H1 (cell line): ENCODE results near the gene QSOX1. TPM values are rescaled to one million over a fixed set of nuclear protein-coding genes. Genes with fewer than 3 reads are reported as not detected.

Source experiments
- CTCF ChIA-PET: fragments of 300-600 bp; sonication (Branson Sonifier 250); formaldehyde crosslinking; loops from one replicate; lab custom pipeline; 2021; ENCODE audit not compliant: partially characterized antibody; lab: Charles Lee
- POLR2A ChIA-PET: fragments of 300-600 bp; sonication (Branson Sonifier 250); formaldehyde crosslinking; loops from one replicate; lab custom pipeline; 2021; ENCODE audit warnings: inconsistent platforms; ENCODE audit not compliant: partially characterized antibody; lab: Charles Lee
- DNase-seq, 2 experiments: peaks; one replicate each; pipeline versions ENCODE4 v3.0.0 to v3.0.0-alpha.2; 2010 to 2022; ENCODE audit warnings: low spot score in 2 of 2, low read depth in 1 of 2, mixed read lengths in 1 of 2
- FAIRE-seq: peaks from 2 replicates; lab custom pipeline; 2011; peaks lifted over from hg19 to GRCh38; lab: Jason Lieb, UNC
- H2AFZ ChIP-seq: 2 replicates; pipeline ENCODE4 v1.8.1; 2012; ENCODE audit warnings: low read length, inconsistent platforms
- H2AK5ac ChIP-seq: 2 replicates; pipeline ENCODE4 v1.6.1; 2013; ENCODE audit warnings: low read depth, low read length
- H2BK120ac ChIP-seq: replicated peaks from 2 replicates; pipeline ENCODE3; 2013; ENCODE audit warnings: low read depth, low read length, inconsistent platforms
- H2BK12ac ChIP-seq: 2 replicates; pipeline ENCODE4 v1.6.1; 2013; ENCODE audit warnings: low read depth, low read length
- H2BK15ac ChIP-seq: 2 replicates; pipeline ENCODE4 v1.6.1; 2013; ENCODE audit warnings: low read length
- H2BK20ac ChIP-seq: 2 replicates; pipeline ENCODE4 v1.6.1; 2013; ENCODE audit warnings: low read length
- H2BK5ac ChIP-seq: 2 replicates; pipeline ENCODE4 v1.6.1; 2013; ENCODE audit warnings: low read depth, low read length
- H3K14ac ChIP-seq: 2 replicates; pipeline ENCODE4 v1.6.1; 2013; ENCODE audit warnings: inconsistent platforms; ENCODE audit not compliant: insufficient read length
- H3K18ac ChIP-seq: 2 replicates; pipeline ENCODE4 v1.6.1; 2013; ENCODE audit warnings: low read length; ENCODE audit errors: extremely low read depth
- H3K23ac ChIP-seq: 2 replicates; pipeline ENCODE4 v1.6.1; 2013; ENCODE audit warnings: inconsistent platforms; ENCODE audit not compliant: insufficient read length
- H3K23me2 ChIP-seq: 2 replicates; pipeline ENCODE4 v1.6.1; 2013; ENCODE audit warnings: low read depth, low read length
- H3K27ac ChIP-seq: 2 replicates; pipeline ENCODE4 v1.6.1; 2011; ENCODE audit warnings: low read depth, low read length, inconsistent platforms
- H3K27me3 ChIP-seq, 4 experiments: replicated peaks in 1 of 4; 1 replicate in 1 of 4; 2 replicates in 3 of 4; pipeline versions ENCODE4 v1.6.1 to v1.8.1; 2011 to 2013; ENCODE audit warnings: low read length in 3 of 4, mild to moderate bottlenecking in 3 of 4, inconsistent platforms in 2 of 4, mixed read lengths in 2 of 4, moderate library complexity in 1 of 4; ENCODE audit not compliant: control insufficient read depth in 3 of 4, insufficient read depth in 3 of 4; ENCODE audit errors: extremely low read depth in 1 of 4
- H3K36me3 ChIP-seq, 4 experiments: 2 replicates each; pipeline versions ENCODE4 v1.6.1 to v1.8.1; 2011 to 2013; ENCODE audit warnings: mild to moderate bottlenecking in 4 of 4, low read length in 3 of 4, moderate library complexity in 2 of 4, control low read depth in 1 of 4, inconsistent platforms in 1 of 4; ENCODE audit not compliant: insufficient read depth in 4 of 4, control insufficient read depth in 2 of 4
- H3K4ac ChIP-seq: replicated peaks from 2 replicates; pipeline ENCODE3; 2013; ENCODE audit warnings: low read length, low read depth, mixed read lengths, inconsistent platforms; ENCODE audit not compliant: insufficient read length
- H3K4me1 ChIP-seq, 4 experiments: replicated peaks in 1 of 4; 1 replicate in 1 of 4; 2 replicates in 3 of 4; pipeline versions ENCODE4 v1.6.1 to v1.8.1; 2011 to 2013; ENCODE audit warnings: low read length in 3 of 4, inconsistent platforms in 2 of 4, mixed read lengths in 1 of 4; ENCODE audit not compliant: insufficient read depth in 4 of 4, control insufficient read depth in 3 of 4
- H3K4me2 ChIP-seq, 2 experiments: 2 replicates each; pipeline versions ENCODE4 v1.6.1 to v1.8.1; 2011 to 2013; ENCODE audit warnings: low read depth in 2 of 2, low read length in 2 of 2, control low read depth in 1 of 2, inconsistent platforms in 1 of 2, mild to moderate bottlenecking in 1 of 2; ENCODE audit not compliant: insufficient read depth in 1 of 2
- H3K4me3 ChIP-seq, 4 experiments: fragments of 200-600, 300-600 bp in 1 of 4; sonication (generic), shearing (Covaris generic), sonication (Bioruptor Twin) in 1 of 4; 2 replicates each; pipeline versions ENCODE4 v1.5.1 to v1.8.1; 2011 to 2016; ENCODE audit warnings: low read length in 4 of 4, low read depth in 3 of 4, control low read depth in 2 of 4, inconsistent platforms in 2 of 4, mild to moderate bottlenecking in 2 of 4, mixed read lengths in 1 of 4, moderate library complexity in 1 of 4; ENCODE audit not compliant: insufficient read depth in 2 of 4; ENCODE audit errors: extremely low read depth in 1 of 4
- H3K56ac ChIP-seq: replicated peaks from 2 replicates; pipeline ENCODE3; 2013; ENCODE audit warnings: low read depth, mild to moderate bottlenecking, mixed read lengths, low read length, inconsistent platforms; ENCODE audit not compliant: insufficient read length
- H3K79me1 ChIP-seq: 2 replicates; pipeline ENCODE4 v1.6.1; 2013; ENCODE audit warnings: low read depth, low read length, control low read depth
- H3K79me2 ChIP-seq, 2 experiments: 2 replicates each; pipeline versions ENCODE4 v1.6.1 to v1.8.1; 2012 to 2013; ENCODE audit warnings: low read length in 2 of 2, mild to moderate bottlenecking in 2 of 2, inconsistent platforms in 1 of 2; ENCODE audit not compliant: insufficient read depth in 2 of 2, control insufficient read depth in 1 of 2
- H3K9ac ChIP-seq, 4 experiments: replicated peaks in 1 of 4; 1 replicate in 1 of 4; 2 replicates in 3 of 4; pipeline versions ENCODE4 v1.6.1 to v1.8.1; 2011 to 2013; ENCODE audit warnings: low read depth in 3 of 4, low read length in 3 of 4, control low read depth in 2 of 4, mild to moderate bottlenecking in 2 of 4, moderate library complexity in 2 of 4, inconsistent platforms in 1 of 4; ENCODE audit errors: extremely low read depth in 1 of 4
- H3K9me3 ChIP-seq, 2 experiments: 2 replicates each; pipeline versions ENCODE4 v1.6.1 to v1.8.1; 2012 to 2013; ENCODE audit warnings: mild to moderate bottlenecking in 2 of 2, moderate library complexity in 2 of 2, control low read depth in 1 of 2, inconsistent platforms in 1 of 2, low read depth in 1 of 2, low read length in 1 of 2, mixed read lengths in 1 of 2; ENCODE audit not compliant: insufficient read depth in 2 of 2
- H4K20me1 ChIP-seq, 2 experiments: replicated peaks in 1 of 2; 2 replicates each; pipeline versions ENCODE3 to v1.8.1; 2011 to 2013; ENCODE audit warnings: inconsistent platforms in 2 of 2, low read length in 2 of 2, mild to moderate bottlenecking in 1 of 2; ENCODE audit not compliant: insufficient read depth in 2 of 2, control insufficient read depth in 1 of 2
- H4K5ac ChIP-seq: 2 replicates; pipeline ENCODE4 v1.6.1; 2013; ENCODE audit warnings: low read length, low read depth, mixed read lengths, inconsistent platforms; ENCODE audit not compliant: insufficient read length
- H4K8ac ChIP-seq: 2 replicates; pipeline ENCODE4 v1.8.0; 2013; ENCODE audit warnings: mild to moderate bottlenecking, moderate library complexity, low read length, inconsistent platforms; ENCODE audit not compliant: insufficient read depth; ENCODE audit errors: extremely low read depth
- H4K91ac ChIP-seq: replicated peaks from 2 replicates; pipeline ENCODE3; 2013; ENCODE audit warnings: low read length, mixed read lengths, inconsistent platforms; ENCODE audit not compliant: insufficient read length
- BACH1 ChIP-seq: IDR thresholded peaks from 2 replicates; pipeline ENCODE4 v1.6.1; 2012; ENCODE audit warnings: low read length, improper control_type of control experiment
- BRCA1 ChIP-seq: IDR thresholded peaks from 2 replicates; pipeline ENCODE4 v1.6.1; 2012; ENCODE audit warnings: low read depth, low read length, improper control_type of control experiment
- CTBP2 ChIP-seq: IDR thresholded peaks from 2 replicates; pipeline ENCODE4 v1.7.0; 2011; ENCODE audit warnings: borderline replicate concordance, mild to moderate bottlenecking, moderate library complexity, mixed read lengths, low read length; ENCODE audit not compliant: insufficient read depth, insufficient read length
- HDAC2 ChIP-seq, 2 experiments: fragments of 300-600 bp in 1 of 2; sonication (generic) in 1 of 2; IDR thresholded peaks; 2 replicates each; pipeline ENCODE4 v1.6.1; 2011 to 2012; ENCODE audit warnings: low read depth in 2 of 2, low read length in 2 of 2, mild to moderate bottlenecking in 2 of 2, moderate library complexity in 2 of 2, borderline replicate concordance in 1 of 2, inconsistent platforms in 1 of 2
- POU5F1 ChIP-seq: IDR thresholded peaks from 2 replicates; pipeline ENCODE4 v1.6.1; 2011; ENCODE audit warnings: low read depth, mild to moderate bottlenecking, low read length, moderate library complexity
- WGBS, 2 experiments: shearing (Covaris generic) in 1 of 2; methylation state at CpG; one replicate each; pipeline versions ENCODE4 v1.1.6 to v1.1.7; 2013 to 2015; ENCODE audit warnings: low lambda C conversion rate in 2 of 2, mixed read lengths in 2 of 2, inconsistent platforms in 1 of 2, low coverage in 1 of 2, missing lambda C conversion rate in 1 of 2; ENCODE audit not compliant: insufficient replicate concordance in 2 of 2, insufficient coverage in 1 of 2, insufficient read length in 1 of 2; ENCODE audit errors: extremely low coverage in 1 of 2, missing lambda C conversion rate in 1 of 2; 5-methylcytosine and 5-hydroxymethylcytosine counted together
- polyA plus RNA-seq, 7 experiments: library from polyadenylated mRNA; depleted of rRNA in 3 of 7; stranded (reverse) in 5 of 7; unstranded in 2 of 7; fragments of >200 nt in 5 of 7; fragments of 200-250 nt in 2 of 7; gene quantifications; 1 replicate in 5 of 7; 2 replicates in 1 of 7; 4 replicates in 1 of 7; pipeline versions ENCODE4 v1.2.1 to v1.2.3, GENCODE V29; 2011 to 2013; ENCODE audit warnings: missing spikeins in 2 of 7, mixed read lengths in 2 of 7
- total RNA-seq: library from RNA; stranded (reverse); fragmentation: NEBNext Ultra II Directional; extraction: Animal tissue kit (Norgen Biotek cat#: 25700); gene quantifications from 2 replicates; pipeline ENCODE4 v1.2.1, GENCODE V29; 2021

The QSOX1 gene
- total and polyA plus RNA-seq, 2 of the 8 experiments (the other 6 are each of a cell fraction or from before 2014, with no cell fraction given) = 97.7 to 123 TPM

- Histone ChIP-seq H3K9ac (no peak overlapping the region), H3K14ac (no peak overlapping the region), H3K4me2 (no peak overlapping the region), H3K4me3 (no peak overlapping the region), H3K4ac (no peak overlapping the region), H3K27me3 (no peaks in the 10 kb centered on the region), H3K9me3 (no peaks in the 10 kb centered on the region), H2AK5ac (no peak overlapping the region), H4K20me1 (peaks cover 0 to 12% of the 10 kb centered on the region in 2 experiments), H2BK15ac (no peak overlapping the region), H4K91ac (no peak overlapping the region), H2BK5ac (no peak overlapping the region), H3K23me2 (no peaks in the 10 kb centered on the region), H3K79me2 (no peaks in the 10 kb centered on the region), H4K5ac (no peak overlapping the region), H2BK12ac (no peak overlapping the region), H3K56ac (no peak overlapping the region), H3K23ac (no peak overlapping the region), H2BK120ac (no peak overlapping the region), H2AFZ (no peak overlapping the region), H3K36me3 (peaks cover 0 to 7% (median 3%) of the 10 kb centered on the region in 4 experiments; a peak in 6 of 8 replicates), H3K27ac (no peak overlapping the region), H3K4me1 (no peaks in the 10 kb centered on the region), H3K18ac (no peak overlapping the region), H2BK20ac (no peak overlapping the region), H3K79me1 (no peaks in the 10 kb centered on the region), H4K8ac (no peak overlapping the region)
- WGBS, 2 experiments = 93% methylated on average over 12 of the region's 12 CpGs; no CpG with 5 or more reads in 1 of the 2 experiments
- TF ChIP-seq BRCA1 (no peak), CTBP2 (no peak), POU5F1 (no peak), HDAC2 (IDR thresholded peaks at IDR 0.05; ENCODE audit: borderline replicate concordance in 1 of 2, low read depth in 2 of 2, low read length in 2 of 2) (no peak), BACH1 (no peak)
- CTCF ChIA-PET = interaction anchor here (0.6 to 13.5 kb wide), 67 partner anchors 10 to 473 kb away, joined by 3 to 307 read pairs (median 4); partner anchors contain the start of gene QSOX1
- DNase-seq (no peak), FAIRE-seq (no peak)
- POLR2A ChIA-PET = interaction anchor here (1.4 to 1.7 kb wide), 3 partner anchors 9 to 25 kb away, joined by 3 to 4 read pairs (median 3); partner anchors contain the start of gene QSOX1
These were observed 24.7 kb downstream of the QSOX1 start for GRCh38 chr1:180179162-180179957.
